ENCODE results near the gene HDAC5.

The HDAC5 gene

DNA sequence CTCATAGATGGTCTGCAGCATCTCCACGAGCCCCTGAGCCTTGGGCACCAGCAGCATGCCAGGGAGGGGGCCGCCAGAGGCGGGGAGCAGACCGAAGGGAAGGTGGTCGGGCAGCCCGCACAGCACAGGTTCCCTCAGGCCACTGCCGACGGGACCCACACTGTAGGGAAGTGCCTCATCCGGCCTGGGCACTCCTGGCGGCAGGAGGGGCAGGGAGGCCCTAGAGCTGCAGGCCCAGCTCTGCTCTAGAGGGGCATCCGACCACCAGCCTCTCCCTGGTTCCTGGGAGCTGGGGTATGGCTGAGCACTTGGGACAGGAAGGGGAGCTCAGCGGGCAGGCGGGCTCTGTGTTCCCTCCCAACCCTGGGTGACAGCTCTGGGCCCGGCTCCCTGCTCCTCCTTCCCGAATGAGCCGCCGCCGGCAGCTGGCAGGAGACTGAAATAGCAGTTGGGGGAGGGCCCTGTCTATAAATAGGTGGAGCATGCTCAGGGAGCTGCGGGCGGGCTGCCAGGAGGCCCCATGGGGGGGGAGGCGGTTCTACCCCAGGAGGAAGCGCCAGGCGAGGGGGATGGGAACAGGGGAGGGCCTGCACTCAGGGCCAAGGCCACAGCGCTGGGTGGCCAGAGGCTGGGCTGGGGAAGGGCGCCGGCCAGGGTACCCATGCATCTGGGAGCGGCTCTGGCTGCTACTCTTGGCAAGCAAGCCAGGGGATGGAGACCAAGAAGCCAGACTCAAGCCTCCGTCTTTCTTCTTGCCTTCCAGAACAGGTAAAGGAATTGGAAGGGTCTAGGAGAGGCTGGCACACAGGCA is 12.4 kb downstream of the HDAC5 start:
- Histone ChIP-seq H3K9me2 (replicated peaks; ENCODE audit: control insufficient read depth, low read length) (no peaks in the 10 kb centered on the region), H3K27me3 (ENCODE audit: control insufficient read depth, low read length) (no peaks in the 10 kb centered on the region), H3K4me2 (ENCODE audit: low read length) (peak overlapping the region; percentile 80), H3K79me2 (ENCODE audit: control insufficient read depth, low read length) (peaks cover 4% of the 10 kb centered on the region; the same call in 1 of the 2 replicates), H3K36me3 (ENCODE audit: control insufficient read depth, low read length) (no peaks in the 10 kb centered on the region; the same call in 1 of the 2 replicates), H3K4me3 (ENCODE audit: low read length) (peak overlapping the region; percentile 60), H3K4me1 (ENCODE audit: control insufficient read depth, low read length) (peaks cover 37% of the 10 kb centered on the region), H3F3A (ENCODE audit: control insufficient read depth, insufficient read depth) (no peaks in the 10 kb centered on the region), H4K20me1 (ENCODE audit: control insufficient read depth, insufficient read depth, low read depth, low read length) (no peaks in the 10 kb centered on the region), H3K9me3 (ENCODE audit: control insufficient read depth, insufficient read depth, low read length) (no peaks in the 10 kb centered on the region), H3K27ac (ENCODE audit: low read depth, low read length) (peak overlapping the region; percentile 25; the same call in 1 of the 2 replicates)
- no peak for TF ChIP-seq EZH2phosphoT487 (IDR thresholded peaks at IDR 0.05; ENCODE audit: borderline replicate concordance, low read length)
- TF ChIP-seq, protein P1, sequence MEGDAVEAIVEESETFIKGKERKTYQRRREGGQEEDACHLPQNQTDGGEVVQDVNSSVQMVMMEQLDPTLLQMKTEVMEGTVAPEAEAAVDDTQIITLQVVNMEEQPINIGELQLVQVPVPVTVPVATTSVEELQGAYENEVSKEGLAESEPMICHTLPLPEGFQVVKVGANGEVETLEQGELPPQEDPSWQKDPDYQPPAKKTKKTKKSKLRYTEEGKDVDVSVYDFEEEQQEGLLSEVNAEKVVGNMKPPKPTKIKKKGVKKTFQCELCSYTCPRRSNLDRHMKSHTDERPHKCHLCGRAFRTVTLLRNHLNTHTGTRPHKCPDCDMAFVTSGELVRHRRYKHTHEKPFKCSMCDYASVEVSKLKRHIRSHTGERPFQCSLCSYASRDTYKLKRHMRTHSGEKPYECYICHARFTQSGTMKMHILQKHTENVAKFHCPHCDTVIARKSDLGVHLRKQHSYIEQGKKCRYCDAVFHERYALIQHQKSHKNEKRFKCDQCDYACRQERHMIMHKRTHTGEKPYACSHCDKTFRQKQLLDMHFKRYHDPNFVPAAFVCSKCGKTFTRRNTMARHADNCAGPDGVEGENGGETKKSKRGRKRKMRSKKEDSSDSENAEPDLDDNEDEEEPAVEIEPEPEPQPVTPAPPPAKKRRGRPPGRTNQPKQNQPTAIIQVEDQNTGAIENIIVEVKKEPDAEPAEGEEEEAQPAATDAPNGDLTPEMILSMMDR (IDR thresholded peaks at IDR 0.05; ENCODE audit: low read depth, low read length, poor library complexity, severe bottlenecking), result no peak

DNA sequence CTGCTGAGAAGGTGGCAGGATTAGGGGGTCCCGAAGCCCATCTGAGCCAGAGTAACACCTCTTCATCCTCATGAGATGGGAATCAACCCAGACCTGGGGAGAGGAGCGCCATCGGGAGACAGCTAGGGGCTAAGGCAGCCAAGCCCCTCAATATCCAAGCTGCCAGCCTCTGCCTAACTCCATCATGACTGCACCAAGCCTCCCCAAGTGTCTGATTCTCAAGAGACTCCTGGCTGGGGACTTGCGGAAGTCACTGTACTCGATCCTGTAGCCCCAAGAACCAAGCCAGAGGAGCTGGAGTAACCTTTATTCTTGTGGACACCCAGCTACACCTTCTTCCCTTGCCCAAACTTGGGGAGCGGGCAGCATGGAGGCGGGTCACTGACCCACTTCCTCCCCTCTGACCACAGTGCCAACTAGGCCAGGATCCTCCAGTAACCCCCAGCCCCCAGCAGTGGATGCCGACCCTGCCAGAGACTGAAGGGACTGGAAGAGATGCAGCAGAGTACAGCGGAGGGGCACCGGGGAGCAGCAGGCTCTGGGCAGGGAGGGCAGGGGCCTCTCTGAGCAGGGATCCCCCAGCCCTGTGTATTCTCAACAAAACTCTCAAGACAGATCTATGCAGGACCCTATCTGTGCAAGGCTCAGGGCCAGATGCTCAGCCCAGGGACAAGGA is 13.3 kb downstream of the HDAC5 start:
- Histone ChIP-seq H3K9me2 (replicated peaks; ENCODE audit: control insufficient read depth, low read length) (no peaks in the 10 kb centered on the region), H3K4me3 (ENCODE audit: low read length) (peak overlapping the region; percentile 60; the same call in 1 of the 2 replicates), H3K36me3 (ENCODE audit: control insufficient read depth, low read length) (no peaks in the 10 kb centered on the region; the same call in 1 of the 2 replicates), H3K79me2 (ENCODE audit: control insufficient read depth, low read length) (peaks cover 4% of the 10 kb centered on the region; the same call in 1 of the 2 replicates), H3K27ac (ENCODE audit: low read depth, low read length) (no peak overlapping the region), H3K4me2 (ENCODE audit: low read length) (peak overlapping the region; percentile 80), H3K4me1 (ENCODE audit: control insufficient read depth, low read length) (peaks cover 43% of the 10 kb centered on the region), H3K9me3 (ENCODE audit: control insufficient read depth, insufficient read depth, low read length) (no peaks in the 10 kb centered on the region), H3F3A (ENCODE audit: control insufficient read depth, insufficient read depth) (no peaks in the 10 kb centered on the region), H4K20me1 (ENCODE audit: control insufficient read depth, insufficient read depth, low read depth, low read length) (no peaks in the 10 kb centered on the region), H3K27me3 (ENCODE audit: control insufficient read depth, low read length) (no peaks in the 10 kb centered on the region)
- no peak for TF ChIP-seq EZH2phosphoT487 (IDR thresholded peaks at IDR 0.05; ENCODE audit: borderline replicate concordance, low read length)
- TF ChIP-seq, protein P1 (IDR thresholded peaks at IDR 0.05; ENCODE audit: low read depth, low read length, poor library complexity, severe bottlenecking), result no peak

GRCh38 chr17:44109312-44109630 is 14.2 kb downstream of the HDAC5 start:
- Histone ChIP-seq H3K4me2 (ENCODE audit: low read length) (no peak overlapping the region), H3K36me3 (ENCODE audit: control insufficient read depth, low read length) (no peaks in the 10 kb centered on the region; the same call in 1 of the 2 replicates), H3K9me3 (ENCODE audit: control insufficient read depth, insufficient read depth, low read length) (no peaks in the 10 kb centered on the region), H4K20me1 (ENCODE audit: control insufficient read depth, insufficient read depth, low read depth, low read length) (no peaks in the 10 kb centered on the region), H3K9me2 (replicated peaks; ENCODE audit: control insufficient read depth, low read length) (no peaks in the 10 kb centered on the region), H3K27me3 (ENCODE audit: control insufficient read depth, low read length) (no peaks in the 10 kb centered on the region), H3K27ac (ENCODE audit: low read depth, low read length) (no peak overlapping the region), H3K4me1 (ENCODE audit: control insufficient read depth, low read length) (peaks cover 43% of the 10 kb centered on the region), H3K79me2 (ENCODE audit: control insufficient read depth, low read length) (peaks cover 4% of the 10 kb centered on the region; the same call in 1 of the 2 replicates), H3K4me3 (ENCODE audit: low read length) (no peak overlapping the region), H3F3A (ENCODE audit: control insufficient read depth, insufficient read depth) (no peaks in the 10 kb centered on the region)
- TF ChIP-seq EZH2phosphoT487 (IDR thresholded peaks at IDR 0.05; ENCODE audit: borderline replicate concordance, low read length), result no peak
- TF ChIP-seq, protein P1 (IDR thresholded peaks at IDR 0.05; ENCODE audit: low read depth, low read length, poor library complexity, severe bottlenecking), result no peak
